Nephron progenitor cell (in vitro differentiated cells): Measurements from ENCODE around the gene LGALS7B.

ENCODE experiments used
- DNase-seq: peaks from one replicate; pipeline ENCODE4 v3.0.0; 2021
- H3K27ac Mint-ChIP-seq: 2 replicates; pipeline ENCODE4 v1.8.0; 2021; ENCODE audit warnings: mild to moderate bottlenecking, moderate library complexity, mixed read lengths
- H3K27me3 Mint-ChIP-seq: 2 replicates; pipeline ENCODE4 v1.8.0; 2021; ENCODE audit warnings: mild to moderate bottlenecking, low read depth, mixed read lengths; ENCODE audit not compliant: poor library complexity
- H3K36me3 Mint-ChIP-seq: 2 replicates; pipeline ENCODE4 v1.8.0; 2021; ENCODE audit warnings: low read depth, mixed read lengths
- H3K4me1 Mint-ChIP-seq: 2 replicates; pipeline ENCODE4 v1.8.0; 2021; ENCODE audit warnings: mixed read lengths
- H3K4me3 Mint-ChIP-seq: 2 replicates; pipeline ENCODE4 v1.8.0; 2021; ENCODE audit warnings: mild to moderate bottlenecking, moderate library complexity, mixed read lengths
- H3K9me3 Mint-ChIP-seq: 2 replicates; pipeline ENCODE4 v1.8.0; 2021; ENCODE audit warnings: mild to moderate bottlenecking, moderate library complexity, mixed read lengths
- CTCF ChIP-seq: fragments of 200-600 bp; sonication (generic); IDR thresholded peaks from 2 replicates; pipeline ENCODE4 v1.5.0; 2021; ENCODE audit warnings: antibody characterized with exemption

The LGALS7B gene

GRCh38 chr19:38788478-38789243 lies at the start of gene LGALS7B:
Gene LGALS7B (plus strand): TSS chr19:38789200. CDS start chr19:38789227, 27 bp downstream.
- Mint-ChIP-seq H3K27me3 (peaks cover 17% of the 10 kb centered on the region), H3K36me3 (no peaks in the 10 kb centered on the region), H3K4me1 (peaks cover 8% of the 10 kb centered on the region), H3K9me3 (peaks cover 6% of the 10 kb centered on the region), H3K4me3 (no peak within 1 kb of the TSS), H3K27ac (peak within 1 kb of the TSS; percentile 46)
- TF ChIP-seq CTCF, result no peak
- no peak for DNase-seq

GRCh38 chr19:38739440-38740256 lies 49.4 kb upstream of the LGALS7B start:
- DNase-seq, result no peak
- no peaks in the 10 kb centered on the region for H3K36me3 Mint-ChIP-seq

GRCh38 chr19:38740257-38740592 lies 48.8 kb upstream of the LGALS7B start:
- Mint-ChIP-seq H3K27ac (no peak overlapping the region), H3K4me1 (peaks cover 8% of the 10 kb centered on the region), H3K27me3 (peaks cover 35% of the 10 kb centered on the region), H3K9me3 (no peaks in the 10 kb centered on the region), H3K4me3 (no peak overlapping the region), H3K36me3 (no peaks in the 10 kb centered on the region)
- no peak for DNase-seq
- no peak for TF ChIP-seq CTCF

More at GRCh38 chr19:38739440-38740256, 49.4 kb upstream of the LGALS7B start:
- Mint-ChIP-seq H3K4me1 (peaks cover 13% of the 10 kb centered on the region), H3K4me3 (no peak overlapping the region), H3K27ac (no peak overlapping the region), H3K9me3 (no peaks in the 10 kb centered on the region), H3K27me3 (peaks cover 35% of the 10 kb centered on the region)
- no peak for TF ChIP-seq CTCF

GRCh38 chr19:38740932-38741331 lies 48.1 kb upstream of the LGALS7B start:
- H3K4me3 Mint-ChIP-seq, result no peak overlapping the region
- TF ChIP-seq CTCF, result no peak

GRCh38 chr19:38741670-38742069 lies 47.3 kb upstream of the LGALS7B start:
- Mint-ChIP-seq H3K4me3 (no peak overlapping the region), H3K4me1 (peaks cover 7% of the 10 kb centered on the region), H3K27me3 (peaks cover 31% of the 10 kb centered on the region), H3K27ac (peak overlapping the region; percentile 47), H3K36me3 (no peaks in the 10 kb centered on the region), H3K9me3 (no peaks in the 10 kb centered on the region)
- no peak for TF ChIP-seq CTCF
- DNase-seq, result no peak

More at GRCh38 chr19:38740932-38741331, 48.1 kb upstream of the LGALS7B start:
- Mint-ChIP-seq H3K27me3 (peaks cover 35% of the 10 kb centered on the region), H3K36me3 (no peaks in the 10 kb centered on the region), H3K4me1 (peaks cover 7% of the 10 kb centered on the region), H3K9me3 (no peaks in the 10 kb centered on the region), H3K27ac (no peak overlapping the region)
- no peak for DNase-seq
